ENCODE data around the gene SERPINB8. TPM values are rescaled to one million over a fixed set of nuclear protein-coding genes. Genes with fewer than 3 reads are reported as not detected.
"Not testable (repeated sequence)": the region's sequence is repeated elsewhere in the genome, so short reads cannot be mapped to it uniquely, and the experiment has no call there.

Gene SERPINB8, protein sequence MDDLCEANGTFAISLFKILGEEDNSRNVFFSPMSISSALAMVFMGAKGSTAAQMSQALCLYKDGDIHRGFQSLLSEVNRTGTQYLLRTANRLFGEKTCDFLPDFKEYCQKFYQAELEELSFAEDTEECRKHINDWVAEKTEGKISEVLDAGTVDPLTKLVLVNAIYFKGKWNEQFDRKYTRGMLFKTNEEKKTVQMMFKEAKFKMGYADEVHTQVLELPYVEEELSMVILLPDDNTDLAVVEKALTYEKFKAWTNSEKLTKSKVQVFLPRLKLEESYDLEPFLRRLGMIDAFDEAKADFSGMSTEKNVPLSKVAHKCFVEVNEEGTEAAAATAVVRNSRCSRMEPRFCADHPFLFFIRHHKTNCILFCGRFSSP
- 1 to 10 TPM; 2.8 to 8.8 (median 5.3) TPM for total RNA-seq

- Histone ChIP-seq H3K27me3 (no peaks in the 10 kb centered on the region), H3K4me1 (peaks cover 0 to 19% of the 10 kb centered on the region in 2 donors), H3K9me3 (no peaks in the 10 kb centered on the region), H3K4me3 (replicated peaks in 1 of 3) (peak within 1 kb of the TSS; percentile 32 to 69 (median 45)), H3K36me3 (no peaks in the 10 kb centered on the region), H3K27ac (peak within 1 kb of the TSS; percentile 94 to 97 (median 96))
- intact Hi-C loops (cut with DNase I): no loop called here
- 1% methylated on average over 41 to 45 of the region's 62 CpGs for WGBS, 2 donors
- TF ChIP-seq POLR2A (IDR thresholded peaks at IDR 0.05) (peak; percentile 38 to 95), CTCF (IDR thresholded peaks at IDR 0.05) (no peak)
- peak; percentile 96 to 97 for DNase-seq
These were observed at the start of gene SERPINB8 for GRCh38 chr18:63969942-63970808. Gene SERPINB8, plus strand, starts transcription at chr18:63970081. Its CDS starts 8,228 bp downstream, at chr18:63978309.

DNA sequence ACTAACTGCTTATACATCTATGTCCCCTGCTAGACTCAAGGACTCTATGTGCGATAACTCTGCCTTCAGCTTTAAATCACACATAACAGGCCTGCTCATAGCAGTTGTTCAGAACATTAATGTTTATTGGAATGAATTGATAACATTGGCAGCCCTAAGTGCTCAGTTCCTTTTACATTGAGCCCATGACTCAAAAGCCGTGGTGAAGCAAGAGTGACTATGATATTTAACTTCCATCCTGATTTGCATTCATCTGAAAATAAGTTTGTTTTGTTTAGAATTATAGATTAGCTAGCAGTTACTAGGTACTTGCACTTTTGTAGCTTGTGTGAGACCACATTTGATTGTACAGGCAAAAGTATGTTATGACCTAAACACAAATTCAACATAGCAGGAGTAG is 47.8 kb upstream of the SERPINB8 start:
- Histone ChIP-seq H3K27ac (no peak overlapping the region), H3K4me1 (no peaks in the 10 kb centered on the region), H3K36me3 (no peaks in the 10 kb centered on the region), H3K4me3 (replicated peaks in 1 of 3) (no peak overlapping the region), H3K9me3 (no peaks in the 10 kb centered on the region), H3K27me3 (no peaks in the 10 kb centered on the region)
- TF ChIP-seq POLR2A (IDR thresholded peaks at IDR 0.05) (no peak), CTCF (IDR thresholded peaks at IDR 0.05) (no peak)
- 88 to 90% methylated on average over 2 of the region's 2 CpGs for WGBS, 2 donors
- DNase-seq: no peak
- intact Hi-C loops (cut with DNase I): no loop called here

DNA sequence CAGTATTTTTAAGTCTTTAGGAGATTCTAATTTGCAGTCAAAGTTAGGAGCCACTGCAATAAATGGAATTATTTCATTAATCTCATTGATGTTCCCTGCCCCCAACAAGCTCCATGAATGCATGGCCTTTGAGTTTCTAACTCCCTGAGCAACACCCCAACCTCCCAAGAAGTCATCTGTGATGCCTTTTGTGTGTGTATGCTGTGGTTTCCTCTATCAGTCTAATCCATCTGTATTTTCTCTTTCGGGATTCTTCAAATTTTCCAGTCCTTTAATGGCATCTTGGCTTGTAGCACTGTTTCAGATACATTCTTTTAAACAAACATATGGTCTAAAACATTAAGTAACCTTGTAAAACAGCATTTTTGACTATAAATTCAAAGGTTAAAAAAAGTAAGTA is 45.3 kb upstream of the SERPINB8 start:
- WGBS, 2 donors: 71 to 83% methylated on average over 1 of the region's 1 CpG

GRCh38 chr18:63928331-63928730 is 41.5 kb upstream of the SERPINB8 start:
- WGBS, 2 donors: 79 to 86% methylated on average over 8 of the region's 8 CpGs
- Histone ChIP-seq H3K4me3 (replicated peaks in 1 of 3) (no peak overlapping the region), H3K4me1 (no peaks in the 10 kb centered on the region), H3K9me3 (no peaks in the 10 kb centered on the region), H3K27me3 (no peaks in the 10 kb centered on the region), H3K36me3 (no peaks in the 10 kb centered on the region), H3K27ac (no peak overlapping the region)
- no peak for DNase-seq
- intact Hi-C loops (cut with DNase I): no loop called here
- no peak for TF ChIP-seq POLR2A (IDR thresholded peaks at IDR 0.05)
- no peak for TF ChIP-seq CTCF (IDR thresholded peaks at IDR 0.05)

More for the DNA sequence above, 45.3 kb upstream of the SERPINB8 start:
- DNase-seq: no peak
- Histone ChIP-seq H3K27me3 (no peaks in the 10 kb centered on the region), H3K9me3 (no peaks in the 10 kb centered on the region), H3K4me1 (no peaks in the 10 kb centered on the region), H3K4me3 (replicated peaks in 1 of 3) (no peak overlapping the region), H3K36me3 (no peaks in the 10 kb centered on the region), H3K27ac (no peak overlapping the region)
- intact Hi-C loops (cut with DNase I): no loop called here
- TF ChIP-seq CTCF (IDR thresholded peaks at IDR 0.05) (no peak), POLR2A (IDR thresholded peaks at IDR 0.05) (no peak)

DNA sequence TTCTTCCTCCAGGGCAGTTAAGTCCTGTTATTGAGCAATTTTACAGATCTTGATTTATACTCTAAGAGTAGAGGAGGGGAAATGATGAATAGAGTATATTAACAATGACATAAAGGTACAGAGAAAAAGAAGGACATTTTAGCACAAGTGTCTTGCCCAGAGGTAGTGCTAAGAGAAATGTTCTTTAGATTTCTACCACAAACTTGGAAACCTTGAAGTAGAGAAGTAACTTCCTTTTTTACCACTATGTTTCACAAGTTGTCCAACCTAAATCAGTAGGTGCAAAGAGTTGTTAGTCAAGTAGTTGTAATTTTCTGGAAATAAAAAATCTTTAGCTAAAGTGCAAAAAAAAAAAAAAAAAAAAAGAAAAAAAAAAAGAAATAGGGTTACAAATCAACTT is 40.5 kb upstream of the SERPINB8 start:
- H3K36me3 ChIP-seq; H3K9me3 ChIP-seq; intact Hi-C loops (cut with DNase I): not testable (repeated sequence)

More for the DNA sequence above, 40.5 kb upstream of the SERPINB8 start:
- H3K27ac ChIP-seq; H3K27me3 ChIP-seq; H3K4me3 ChIP-seq (replicated peaks in 1 of 3); H3K4me1 ChIP-seq; DNase-seq: not testable (repeated sequence)
